Astrocyte (in vitro differentiated cells and primary cell): ENCODE measurements around the gene MRPL53. TPM values are rescaled to one million over a fixed set of nuclear protein-coding genes. Genes with fewer than 3 reads are reported as not detected.

ENCODE experiments used
- DNase-seq: peaks from one replicate; pipeline ENCODE4 v3.0.0-alpha.2; 2010; ENCODE audit warnings: low read depth
- FAIRE-seq: peaks from 2 replicates; lab custom pipeline; 2011; peaks lifted over from hg19 to GRCh38; lab: Jason Lieb, UNC
- H2AFZ ChIP-seq: 2 replicates; pipeline ENCODE4 v1.6.0; 2012; ENCODE audit warnings: low read depth, low read length, inconsistent platforms
- H3K27ac ChIP-seq: 2 replicates; pipeline ENCODE4 v1.5.1; 2011; ENCODE audit warnings: low read depth, low read length, inconsistent platforms
- H3K27me3 ChIP-seq: 2 replicates; pipeline ENCODE4 v1.6.0; 2011; ENCODE audit warnings: low read length, inconsistent platforms; ENCODE audit not compliant: insufficient read depth
- H3K36me3 ChIP-seq: 2 replicates; pipeline ENCODE4 v1.5.1; 2011; ENCODE audit warnings: low read length, inconsistent platforms; ENCODE audit not compliant: insufficient read depth
- H3K4me1 ChIP-seq: 2 replicates; pipeline ENCODE4 v1.5.1; 2011; ENCODE audit warnings: low read length, inconsistent platforms; ENCODE audit not compliant: insufficient read depth
- H3K4me2 ChIP-seq: 2 replicates; pipeline ENCODE4 v1.6.0; 2012; ENCODE audit warnings: low read length, inconsistent platforms
- H3K4me3 ChIP-seq: 2 replicates; pipeline ENCODE4 v1.5.1; 2011; ENCODE audit warnings: low read depth, mild to moderate bottlenecking, low read length, inconsistent platforms; ENCODE audit not compliant: insufficient read depth
- H3K79me2 ChIP-seq: 2 replicates; pipeline ENCODE4 v1.6.0; 2012; ENCODE audit warnings: mild to moderate bottlenecking, low read length, inconsistent platforms; ENCODE audit not compliant: insufficient read depth
- H3K9ac ChIP-seq: 2 replicates; pipeline ENCODE4 v1.6.0; 2012; ENCODE audit warnings: mild to moderate bottlenecking, low read length, inconsistent platforms
- H3K9me3 ChIP-seq: 2 replicates; pipeline ENCODE4 v1.5.1; 2012; ENCODE audit warnings: low read depth, mild to moderate bottlenecking, low read length, inconsistent platforms; ENCODE audit not compliant: insufficient read depth
- H4K20me1 ChIP-seq: 2 replicates; pipeline ENCODE4 v1.6.0; 2012; ENCODE audit warnings: low read length, inconsistent platforms; ENCODE audit not compliant: insufficient read depth
- H3K27ac Mint-ChIP-seq: one replicate; pipeline ENCODE4 v1.8.0; 2021; ENCODE audit warnings: mild to moderate bottlenecking, mixed read lengths; ENCODE audit not compliant: unreplicated experiment
- H3K27me3 Mint-ChIP-seq: one replicate; pipeline ENCODE4 v1.8.0; 2021; ENCODE audit warnings: low read depth, mixed read lengths; ENCODE audit not compliant: unreplicated experiment
- H3K36me3 Mint-ChIP-seq: one replicate; pipeline ENCODE4 v1.8.0; 2021; ENCODE audit warnings: low read depth, mixed read lengths; ENCODE audit not compliant: unreplicated experiment
- H3K4me1 Mint-ChIP-seq: one replicate; pipeline ENCODE4 v1.8.0; 2021; ENCODE audit warnings: low read depth, mixed read lengths; ENCODE audit not compliant: unreplicated experiment
- H3K4me3 Mint-ChIP-seq: one replicate; pipeline ENCODE4 v1.8.0; 2021; ENCODE audit warnings: mild to moderate bottlenecking, moderate library complexity, mixed read lengths; ENCODE audit not compliant: unreplicated experiment
- H3K9me3 Mint-ChIP-seq: one replicate; pipeline ENCODE4 v1.8.0; 2021; ENCODE audit warnings: mild to moderate bottlenecking, mixed read lengths; ENCODE audit not compliant: unreplicated experiment
- EZH2 ChIP-seq: IDR thresholded peaks from 2 replicates; pipeline ENCODE4 v1.6.1; 2012; ENCODE audit warnings: mild to moderate bottlenecking, low read length, inconsistent platforms; ENCODE audit not compliant: insufficient read depth
- total RNA-seq: library from RNA; stranded (reverse); gene quantifications from 2 replicates; pipeline ENCODE4 v1.2.1, GENCODE V29; 2021
- TF ChIP-seq, protein P1 (sequence below): IDR thresholded peaks from 2 replicates; pipeline ENCODE4 v1.5.1; 2011; ENCODE audit warnings: low read depth, mild to moderate bottlenecking, inconsistent platforms, low read length, moderate library complexity; ENCODE audit not compliant: insufficient read depth

The MRPL53 gene
- total RNA-seq, 1 donor from 2014 or later, result 50.6 TPM

GRCh38 chr2:74427551-74427950 is 44.9 kb downstream of the MRPL53 start:
- no peak for TF ChIP-seq EZH2
- TF ChIP-seq, protein P1, sequence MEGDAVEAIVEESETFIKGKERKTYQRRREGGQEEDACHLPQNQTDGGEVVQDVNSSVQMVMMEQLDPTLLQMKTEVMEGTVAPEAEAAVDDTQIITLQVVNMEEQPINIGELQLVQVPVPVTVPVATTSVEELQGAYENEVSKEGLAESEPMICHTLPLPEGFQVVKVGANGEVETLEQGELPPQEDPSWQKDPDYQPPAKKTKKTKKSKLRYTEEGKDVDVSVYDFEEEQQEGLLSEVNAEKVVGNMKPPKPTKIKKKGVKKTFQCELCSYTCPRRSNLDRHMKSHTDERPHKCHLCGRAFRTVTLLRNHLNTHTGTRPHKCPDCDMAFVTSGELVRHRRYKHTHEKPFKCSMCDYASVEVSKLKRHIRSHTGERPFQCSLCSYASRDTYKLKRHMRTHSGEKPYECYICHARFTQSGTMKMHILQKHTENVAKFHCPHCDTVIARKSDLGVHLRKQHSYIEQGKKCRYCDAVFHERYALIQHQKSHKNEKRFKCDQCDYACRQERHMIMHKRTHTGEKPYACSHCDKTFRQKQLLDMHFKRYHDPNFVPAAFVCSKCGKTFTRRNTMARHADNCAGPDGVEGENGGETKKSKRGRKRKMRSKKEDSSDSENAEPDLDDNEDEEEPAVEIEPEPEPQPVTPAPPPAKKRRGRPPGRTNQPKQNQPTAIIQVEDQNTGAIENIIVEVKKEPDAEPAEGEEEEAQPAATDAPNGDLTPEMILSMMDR, result no peak
- H3K36me3 ChIP-seq, result peaks cover 18% of the 10 kb centered on the region
- H3K4me1 ChIP-seq, result peaks cover 17% of the 10 kb centered on the region
- no peak overlapping the region for H3K27ac ChIP-seq
- no peak overlapping the region for H3K4me3 ChIP-seq
- H3K9ac ChIP-seq, result no peak overlapping the region
- H3K27ac Mint-ChIP-seq, result peak overlapping the region; percentile 75
- no peaks in the 10 kb centered on the region for H3K9me3 ChIP-seq
- no peak overlapping the region for H2AFZ ChIP-seq
- no peak for DNase-seq
- no peak for FAIRE-seq
- peak overlapping the region; percentile 60 for H3K4me3 Mint-ChIP-seq
- H3K79me2 ChIP-seq, result no peaks in the 10 kb centered on the region
- no peaks in the 10 kb centered on the region for H3K27me3 Mint-ChIP-seq
- no peaks in the 10 kb centered on the region for H3K27me3 ChIP-seq
- no peaks in the 10 kb centered on the region for H3K9me3 Mint-ChIP-seq
- peaks cover 27% of the 10 kb centered on the region for H3K4me1 Mint-ChIP-seq
- peaks cover 7% of the 10 kb centered on the region for H4K20me1 ChIP-seq
- H3K36me3 Mint-ChIP-seq, result peaks cover 22% of the 10 kb centered on the region
- H3K4me2 ChIP-seq, result no peak overlapping the region

DNA sequence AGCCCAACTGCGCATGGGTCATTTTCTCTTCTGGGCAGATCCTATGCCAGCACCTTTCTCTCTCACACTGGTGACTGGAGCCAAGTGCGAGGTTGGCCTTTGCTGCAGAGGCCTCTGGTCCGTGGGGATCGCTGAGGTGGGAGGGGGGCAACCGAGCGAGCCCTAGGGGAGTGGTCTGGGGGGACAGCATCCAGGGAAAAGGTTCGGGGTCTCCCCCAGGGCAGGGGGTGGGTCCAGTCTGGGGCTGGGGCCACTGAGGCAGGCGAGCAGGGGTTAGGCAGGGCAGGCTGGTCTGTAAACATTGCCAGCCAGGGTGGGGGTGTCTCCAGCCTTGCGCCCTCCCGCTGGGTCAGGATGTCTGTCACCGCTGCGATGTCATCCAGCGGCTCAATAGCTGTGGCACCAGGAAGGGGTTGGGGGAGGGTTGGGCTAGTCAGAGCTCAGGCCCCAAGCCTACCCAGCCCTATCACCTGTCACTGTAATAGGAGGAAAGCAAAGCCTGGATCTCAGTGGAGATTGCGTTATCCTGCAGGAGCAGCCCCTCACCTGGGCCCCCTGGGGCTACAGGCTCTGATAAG is 46.2 kb downstream of the MRPL53 start:
- H3K36me3 ChIP-seq, result peaks cover 18% of the 10 kb centered on the region
- H3K4me3 Mint-ChIP-seq, result no peak overlapping the region
- TF ChIP-seq, protein P1, result no peak
- no peak for TF ChIP-seq EZH2

GRCh38 chr2:74425523-74425922 is 47.0 kb downstream of the MRPL53 start:
- peaks cover 22% of the 10 kb centered on the region for H3K36me3 Mint-ChIP-seq
- H3K4me2 ChIP-seq, result no peak overlapping the region

More for the DNA sequence above, 46.2 kb downstream of the MRPL53 start:
- no peak for FAIRE-seq
- no peaks in the 10 kb centered on the region for H3K9me3 Mint-ChIP-seq
- Histone ChIP-seq H3K4me3 (no peak overlapping the region), H3K79me2 (no peaks in the 10 kb centered on the region), H3K9me3 (no peaks in the 10 kb centered on the region), H3K9ac (no peak overlapping the region), H4K20me1 (peaks cover 5% of the 10 kb centered on the region), H3K4me2 (no peak overlapping the region), H2AFZ (no peak overlapping the region), H3K27ac (no peak overlapping the region), H3K4me1 (peaks cover 25% of the 10 kb centered on the region), H3K27me3 (no peaks in the 10 kb centered on the region)
- no peaks in the 10 kb centered on the region for H3K27me3 Mint-ChIP-seq
- peaks cover 22% of the 10 kb centered on the region for H3K36me3 Mint-ChIP-seq
- no peak for DNase-seq
- no peak overlapping the region for H3K27ac Mint-ChIP-seq
- H3K4me1 Mint-ChIP-seq, result peaks cover 27% of the 10 kb centered on the region

More at GRCh38 chr2:74425523-74425922, 47.0 kb downstream of the MRPL53 start:
- Mint-ChIP-seq H3K27me3 (no peaks in the 10 kb centered on the region), H3K27ac (peak overlapping the region; percentile 84), H3K4me1 (peaks cover 30% of the 10 kb centered on the region), H3K4me3 (no peak overlapping the region), H3K9me3 (no peaks in the 10 kb centered on the region)
- no peak for TF ChIP-seq EZH2
- TF ChIP-seq, protein P1, result no peak
- Histone ChIP-seq H3K4me1 (peaks cover 30% of the 10 kb centered on the region), H3K36me3 (peaks cover 18% of the 10 kb centered on the region), H3K79me2 (no peaks in the 10 kb centered on the region), H3K9ac (no peak overlapping the region), H3K4me3 (no peak overlapping the region), H2AFZ (no peak overlapping the region), H3K27ac (no peak overlapping the region), H3K9me3 (no peaks in the 10 kb centered on the region), H4K20me1 (peaks cover 4% of the 10 kb centered on the region), H3K27me3 (no peaks in the 10 kb centered on the region)
- FAIRE-seq (no peak), DNase-seq (no peak)
